Ectodermal cell (in vitro differentiated cells): Measurements from ENCODE around the gene CSF2RB.

ENCODE experiments used
- H3K27ac ChIP-seq: 2 replicates; pipeline ENCODE4 v1.7.0; 2013; ENCODE audit warnings: mild to moderate bottlenecking, low read depth, low read length; ENCODE audit not compliant: insufficient read depth, poor library complexity, severe bottlenecking
- H3K27me3 ChIP-seq: 2 replicates; pipeline ENCODE4 v1.7.0; 2013; ENCODE audit warnings: mild to moderate bottlenecking, low read length; ENCODE audit not compliant: insufficient read depth, control insufficient read depth, poor library complexity, severe bottlenecking
- H3K36me3 ChIP-seq: one replicate; pipeline ENCODE4 v1.7.0; 2013; ENCODE audit warnings: low read length; ENCODE audit not compliant: control insufficient read depth, insufficient read depth
- H3K4me1 ChIP-seq: one replicate; pipeline ENCODE4 v1.7.0; 2013; ENCODE audit warnings: low read length; ENCODE audit not compliant: control insufficient read depth, insufficient read depth
- H3K4me3 ChIP-seq: 2 replicates; pipeline ENCODE4 v1.7.0; 2013; ENCODE audit warnings: low read depth, low read length, control low read depth; ENCODE audit not compliant: insufficient read depth
- H3K9me3 ChIP-seq: 2 replicates; pipeline ENCODE4 v1.7.0; 2013; ENCODE audit warnings: mild to moderate bottlenecking, low read length, moderate library complexity; ENCODE audit not compliant: control insufficient read depth
- WGBS, 2 experiments: methylation state at CpG; one replicate each; pipeline ENCODE4 v1.1.7; 2013; ENCODE audit warnings: missing lambda C conversion rate in 2 of 2; 5-methylcytosine and 5-hydroxymethylcytosine counted together

Gene CSF2RB

GRCh38 chr22:36935694-36936093 lies 22.3 kb downstream of the CSF2RB start:
- peaks cover 2% of the 10 kb centered on the region for H3K4me1 ChIP-seq
- H3K4me3 ChIP-seq = no peak overlapping the region
- no peak overlapping the region for H3K27ac ChIP-seq
- WGBS, 2 experiments = 95 to 97% methylated on average over 3 of the region's 3 CpGs
- no peaks in the 10 kb centered on the region for H3K36me3 ChIP-seq
- H3K27me3 ChIP-seq = no peaks in the 10 kb centered on the region
- no peaks in the 10 kb centered on the region for H3K9me3 ChIP-seq

GRCh38 chr22:36936362-36937116 lies 23.1 kb downstream of the CSF2RB start:
- H3K9me3 ChIP-seq = no peaks in the 10 kb centered on the region
- 91 to 95% methylated on average over 20 of the region's 20 CpGs for WGBS, 2 experiments
- H3K4me1 ChIP-seq = no peaks in the 10 kb centered on the region
- no peak overlapping the region for H3K27ac ChIP-seq
- H3K27me3 ChIP-seq = no peaks in the 10 kb centered on the region
- H3K36me3 ChIP-seq = no peaks in the 10 kb centered on the region
- no peak overlapping the region for H3K4me3 ChIP-seq

GRCh38 chr22:36937319-36938027 lies 24.0 kb downstream of the CSF2RB start:
- H3K27ac ChIP-seq = no peak overlapping the region
- H3K4me3 ChIP-seq = no peak overlapping the region
- no peaks in the 10 kb centered on the region for H3K9me3 ChIP-seq
- H3K4me1 ChIP-seq = no peaks in the 10 kb centered on the region
- H3K36me3 ChIP-seq = no peaks in the 10 kb centered on the region
- H3K27me3 ChIP-seq = no peaks in the 10 kb centered on the region
- 93% methylated on average over 14 of the region's 14 CpGs for WGBS, 2 experiments

GRCh38 chr22:36938028-36938425 lies 24.6 kb downstream of the CSF2RB start:
- Histone ChIP-seq H3K27me3 (no peaks in the 10 kb centered on the region), H3K9me3 (no peaks in the 10 kb centered on the region), H3K4me1 (no peaks in the 10 kb centered on the region), H3K27ac (no peak overlapping the region), H3K4me3 (no peak overlapping the region), H3K36me3 (no peaks in the 10 kb centered on the region)
- WGBS, 2 experiments = 93% methylated on average over 12 of the region's 12 CpGs

- 90 to 93% methylated on average over 13 of the region's 13 CpGs for WGBS, 2 experiments
- Histone ChIP-seq H3K4me3 (no peak overlapping the region), H3K4me1 (no peaks in the 10 kb centered on the region), H3K27ac (no peak overlapping the region), H3K9me3 (no peaks in the 10 kb centered on the region), H3K36me3 (no peaks in the 10 kb centered on the region), H3K27me3 (no peaks in the 10 kb centered on the region)
Measured at GRCh38 chr22:36938886-36939285, 25.5 kb downstream of the CSF2RB start.

GRCh38 chr22:36940676-36941075 lies 27.2 kb downstream of the CSF2RB start:
- 71 to 75% methylated on average over 5 of the region's 5 CpGs for WGBS, 2 experiments
- no peaks in the 10 kb centered on the region for H3K27me3 ChIP-seq
- no peaks in the 10 kb centered on the region for H3K36me3 ChIP-seq
- no peaks in the 10 kb centered on the region for H3K9me3 ChIP-seq
- H3K27ac ChIP-seq = no peak overlapping the region
- no peak overlapping the region for H3K4me3 ChIP-seq
- H3K4me1 ChIP-seq = no peaks in the 10 kb centered on the region

- no peaks in the 10 kb centered on the region for H3K4me1 ChIP-seq
- no peaks in the 10 kb centered on the region for H3K27me3 ChIP-seq
- H3K9me3 ChIP-seq = no peaks in the 10 kb centered on the region
- H3K4me3 ChIP-seq = no peak overlapping the region
- no peaks in the 10 kb centered on the region for H3K36me3 ChIP-seq
- WGBS, 2 experiments = 82 to 88% methylated on average over 5 of the region's 5 CpGs
- no peak overlapping the region for H3K27ac ChIP-seq
Measured at GRCh38 chr22:36942556-36942955, 29.1 kb downstream of the CSF2RB start.

- no peak overlapping the region for H3K27ac ChIP-seq
- no peaks in the 10 kb centered on the region for H3K9me3 ChIP-seq
- H3K4me1 ChIP-seq = no peaks in the 10 kb centered on the region
- H3K27me3 ChIP-seq = no peaks in the 10 kb centered on the region
- WGBS, 2 experiments = 80 to 81% methylated on average over 4 of the region's 4 CpGs
- H3K4me3 ChIP-seq = no peak overlapping the region
- no peaks in the 10 kb centered on the region for H3K36me3 ChIP-seq
Measured at GRCh38 chr22:36946421-36947158, 33.2 kb downstream of the CSF2RB start.

- Histone ChIP-seq H3K4me1 (no peaks in the 10 kb centered on the region), H3K27me3 (no peaks in the 10 kb centered on the region), H3K36me3 (no peaks in the 10 kb centered on the region), H3K27ac (no peak overlapping the region), H3K9me3 (no peaks in the 10 kb centered on the region), H3K4me3 (no peak overlapping the region)
- 94 to 96% methylated on average over 8 to 9 of the region's 9 CpGs for WGBS, 2 experiments
Measured at GRCh38 chr22:36948273-36949225, 35.1 kb downstream of the CSF2RB start.
